ENCODE data around the gene RFTN1.

DNA sequence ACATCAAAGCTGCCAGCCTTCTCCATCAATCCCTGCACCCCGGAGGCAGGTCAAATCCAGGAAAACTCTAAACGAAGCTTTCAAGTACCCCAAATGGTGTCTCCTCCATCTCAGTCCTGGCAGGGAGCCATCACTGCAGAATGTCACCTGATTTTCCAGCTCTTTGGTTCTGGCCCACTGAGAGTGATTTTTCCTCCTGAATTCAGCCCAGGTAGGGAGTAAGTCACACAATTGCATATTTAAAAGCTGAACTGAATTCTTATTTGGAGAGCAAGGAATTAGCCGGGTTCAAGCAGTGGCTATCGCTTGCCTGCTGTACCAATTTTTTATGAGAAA lies 5.3 kb downstream of the RFTN1 start:
- TF ChIP-seq, protein P1, sequence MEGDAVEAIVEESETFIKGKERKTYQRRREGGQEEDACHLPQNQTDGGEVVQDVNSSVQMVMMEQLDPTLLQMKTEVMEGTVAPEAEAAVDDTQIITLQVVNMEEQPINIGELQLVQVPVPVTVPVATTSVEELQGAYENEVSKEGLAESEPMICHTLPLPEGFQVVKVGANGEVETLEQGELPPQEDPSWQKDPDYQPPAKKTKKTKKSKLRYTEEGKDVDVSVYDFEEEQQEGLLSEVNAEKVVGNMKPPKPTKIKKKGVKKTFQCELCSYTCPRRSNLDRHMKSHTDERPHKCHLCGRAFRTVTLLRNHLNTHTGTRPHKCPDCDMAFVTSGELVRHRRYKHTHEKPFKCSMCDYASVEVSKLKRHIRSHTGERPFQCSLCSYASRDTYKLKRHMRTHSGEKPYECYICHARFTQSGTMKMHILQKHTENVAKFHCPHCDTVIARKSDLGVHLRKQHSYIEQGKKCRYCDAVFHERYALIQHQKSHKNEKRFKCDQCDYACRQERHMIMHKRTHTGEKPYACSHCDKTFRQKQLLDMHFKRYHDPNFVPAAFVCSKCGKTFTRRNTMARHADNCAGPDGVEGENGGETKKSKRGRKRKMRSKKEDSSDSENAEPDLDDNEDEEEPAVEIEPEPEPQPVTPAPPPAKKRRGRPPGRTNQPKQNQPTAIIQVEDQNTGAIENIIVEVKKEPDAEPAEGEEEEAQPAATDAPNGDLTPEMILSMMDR (IDR thresholded peaks at IDR 0.05): no peak
- no peak for TF ChIP-seq POLR2A (IDR thresholded peaks at IDR 0.05)

Data from tibial nerve (tissue), 3 donors.